Stimulated activated CD4-positive, alpha-beta T cell treated with anti-CD3 and anti-CD28 coated beads, Interleukin-1b, Interleukin-23, amount 100 ng/mL, for 1 hour (primary cell): ENCODE data around the gene PCDHAC1.

ENCODE experiments used
- DNase-seq, 2 donors: peaks; one replicate each; pipeline ENCODE4 v3.0.0-alpha.2; 2020; ENCODE audit warnings: low read depth in 2 of 2

Gene PCDHAC1

DNA sequence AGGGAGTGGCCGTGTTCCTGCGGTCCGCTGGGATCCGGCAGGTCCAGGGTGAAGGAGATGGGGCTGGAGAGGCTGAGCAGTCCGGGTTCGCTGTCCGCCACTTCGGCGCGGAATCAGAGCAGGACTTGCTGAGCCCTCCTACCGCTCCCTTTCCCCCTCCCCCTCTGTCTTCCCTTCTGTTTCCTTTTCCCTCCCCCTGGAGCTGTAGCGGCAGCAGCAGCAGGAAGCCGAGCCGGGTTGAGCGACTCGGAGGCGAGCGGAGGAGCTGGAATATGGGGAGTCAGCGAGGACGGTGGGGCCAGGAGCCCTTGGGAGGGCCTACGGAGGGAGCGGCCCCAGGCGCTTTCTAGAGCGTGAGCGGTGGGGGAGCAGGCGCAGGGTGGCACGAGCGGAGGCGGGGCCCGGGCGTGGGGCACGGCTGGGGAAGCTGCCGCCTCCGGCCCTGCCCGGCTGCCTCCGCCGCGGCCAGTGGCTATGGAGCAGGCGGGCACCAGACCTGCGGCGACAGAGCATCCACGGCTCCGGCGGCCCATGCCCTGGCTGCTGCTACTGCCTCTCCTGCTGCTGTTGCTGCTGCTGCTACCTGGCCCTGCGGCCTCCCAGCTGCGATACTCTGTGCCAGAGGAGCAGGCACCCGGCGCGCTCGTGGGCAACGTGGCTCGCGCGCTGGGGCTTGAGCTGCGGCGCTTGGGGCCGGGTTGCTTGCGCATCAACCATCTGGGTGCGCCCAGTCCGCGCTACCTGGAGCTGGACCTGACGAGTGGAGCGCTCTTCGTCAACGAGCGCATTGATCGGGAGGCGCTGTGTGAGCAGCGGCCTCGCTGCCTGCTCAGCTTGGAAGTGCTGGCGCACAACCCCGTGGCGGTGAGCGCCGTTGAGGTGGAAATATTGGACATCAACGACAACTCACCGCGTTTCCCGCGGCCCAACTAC, 40.5 kb downstream of the PCDHAC1 start, which contains the start of gene PCDHAC2:
Gene PCDHAC2, plus strand, starts transcription at position 184 of the 933 bp plus-strand sequence. Its CDS starts 291 bp downstream, at position 475.
- DNase-seq = no peak

DNA sequence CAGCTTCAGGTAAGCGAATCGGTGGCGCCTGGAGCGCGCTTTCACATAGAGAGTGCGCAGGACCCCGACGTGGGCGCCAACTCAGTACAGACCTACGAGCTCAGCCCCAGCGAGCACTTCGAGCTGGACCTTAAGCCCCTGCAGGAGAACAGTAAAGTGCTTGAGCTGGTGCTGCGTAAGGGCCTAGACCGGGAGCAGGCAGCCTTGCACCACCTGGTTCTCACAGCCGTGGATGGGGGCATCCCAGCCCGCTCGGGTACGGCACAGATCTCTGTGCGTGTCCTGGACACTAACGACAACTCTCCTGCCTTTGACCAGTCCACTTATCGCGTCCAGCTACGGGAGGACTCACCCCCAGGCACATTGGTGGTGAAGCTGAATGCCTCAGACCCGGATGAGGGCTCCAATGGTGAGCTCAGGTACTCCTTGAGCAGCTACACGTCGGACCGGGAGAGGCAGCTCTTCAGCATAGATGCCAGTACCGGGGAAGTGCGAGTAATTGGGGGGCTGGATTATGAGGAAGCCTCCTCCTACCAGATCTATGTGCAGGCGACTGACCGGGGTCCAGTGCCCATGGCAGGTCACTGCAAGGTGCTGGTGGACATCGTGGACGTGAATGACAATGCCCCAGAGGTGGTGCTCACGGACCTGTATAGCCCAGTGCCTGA, 41.3 kb downstream of the PCDHAC1 start:
- no peak for DNase-seq

DNA sequence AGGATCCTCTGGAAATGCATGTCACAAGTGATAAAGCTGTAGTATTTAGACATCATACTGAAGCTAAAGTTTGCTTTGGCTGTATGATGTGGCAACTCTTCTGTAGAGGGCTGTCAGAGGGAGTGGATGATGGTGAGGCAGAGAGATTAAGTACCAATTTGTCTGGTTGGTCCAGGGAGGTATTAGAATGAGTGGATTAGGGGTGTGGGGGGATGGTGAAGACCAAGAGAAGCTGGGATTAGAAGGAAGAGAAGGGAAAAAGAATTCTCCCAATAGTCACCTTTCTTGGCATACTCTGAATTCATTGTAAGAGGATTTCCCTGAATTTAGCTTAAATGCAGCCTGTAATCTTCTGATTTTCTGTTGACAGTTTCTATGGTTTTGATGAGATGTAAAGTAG, 43.8 kb downstream of the PCDHAC1 start:
- DNase-seq = no peak

DNA sequence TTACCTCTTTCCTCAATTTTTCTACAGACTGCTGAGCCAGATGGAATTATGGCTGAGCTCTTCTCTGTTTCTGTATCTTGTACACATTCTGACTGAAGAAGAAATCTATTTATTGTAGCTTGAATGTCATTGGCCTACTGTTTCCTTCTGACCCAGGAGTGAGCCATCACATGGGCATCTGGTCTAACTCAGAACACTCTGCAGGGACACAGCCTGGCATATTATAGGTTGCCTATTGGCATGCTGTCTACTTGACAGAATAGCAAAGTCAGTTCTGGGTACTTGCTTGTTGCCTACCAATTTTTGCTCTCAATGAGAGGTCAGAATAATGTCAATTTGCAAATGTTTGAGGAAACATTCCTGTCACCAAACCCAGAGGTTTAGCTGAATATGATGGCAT, 47.5 kb downstream of the PCDHAC1 start:
- no peak for DNase-seq

DNA sequence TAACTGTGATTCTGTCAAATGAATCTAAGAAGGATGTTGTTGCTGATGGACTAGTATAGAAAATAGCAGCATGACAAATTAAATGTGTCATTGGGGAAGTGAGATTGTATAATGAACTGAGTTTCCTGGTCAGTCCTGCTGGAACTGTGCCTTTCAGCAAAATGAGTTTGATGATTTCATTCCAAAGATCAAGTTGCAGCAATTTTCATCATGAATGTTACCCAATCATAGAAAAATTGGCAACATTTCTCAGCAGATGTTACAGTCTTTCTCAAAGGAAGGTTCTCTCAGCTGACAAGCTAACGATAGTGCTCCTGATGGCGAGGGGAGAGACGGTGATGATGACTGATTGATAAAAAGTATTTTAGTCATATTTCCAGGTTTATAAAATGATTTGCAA, 50.9 kb downstream of the PCDHAC1 start:
- no peak for DNase-seq

DNA sequence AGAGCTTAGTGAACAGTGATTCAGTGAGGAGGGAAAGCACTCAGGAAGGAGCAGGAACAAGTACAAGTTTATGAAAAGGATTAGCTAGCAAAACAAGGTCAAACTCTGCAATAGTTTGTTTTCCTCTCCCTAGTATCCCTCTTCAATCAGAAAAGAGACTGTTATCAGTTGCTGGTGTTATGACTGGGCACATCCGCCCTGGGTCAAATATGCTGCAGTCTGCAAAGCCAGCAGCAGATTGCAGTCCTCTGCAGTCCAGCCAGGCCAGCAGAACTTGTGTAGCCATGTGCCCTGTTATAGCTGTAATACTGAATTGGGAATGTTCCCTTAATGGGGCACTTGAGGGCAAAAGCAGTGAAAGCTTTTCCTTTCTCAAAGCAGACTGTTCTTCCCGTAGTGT, 52.2 kb downstream of the PCDHAC1 start:
- DNase-seq = no peak

DNA sequence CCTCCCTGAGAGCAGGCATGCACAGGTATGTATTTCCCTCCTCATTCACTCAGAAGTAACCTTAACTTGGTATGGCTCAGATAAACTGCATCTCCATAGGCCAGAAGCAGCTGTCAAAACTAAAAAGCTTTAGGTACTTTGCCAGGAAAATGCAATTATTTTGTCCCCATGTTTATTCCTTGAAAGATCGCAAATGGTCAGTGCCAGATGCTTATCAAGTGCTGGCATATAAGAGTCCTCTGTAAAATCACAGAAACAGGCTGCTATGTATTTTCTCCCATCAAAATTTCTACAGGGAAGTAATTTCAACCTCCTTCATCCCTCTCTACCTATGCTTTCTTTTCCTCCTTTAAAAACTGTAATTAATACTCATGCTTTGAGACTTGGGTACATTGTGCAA, 52.9 kb downstream of the PCDHAC1 start:
- DNase-seq = no peak
